ENCODE measurements around the gene ADAD2. TPM values are rescaled to one million over a fixed set of nuclear protein-coding genes. Genes with fewer than 3 reads are reported as not detected.

The ADAD2 gene
- total RNA-seq, 1 donor from 2014 or later = not detected

DNA sequence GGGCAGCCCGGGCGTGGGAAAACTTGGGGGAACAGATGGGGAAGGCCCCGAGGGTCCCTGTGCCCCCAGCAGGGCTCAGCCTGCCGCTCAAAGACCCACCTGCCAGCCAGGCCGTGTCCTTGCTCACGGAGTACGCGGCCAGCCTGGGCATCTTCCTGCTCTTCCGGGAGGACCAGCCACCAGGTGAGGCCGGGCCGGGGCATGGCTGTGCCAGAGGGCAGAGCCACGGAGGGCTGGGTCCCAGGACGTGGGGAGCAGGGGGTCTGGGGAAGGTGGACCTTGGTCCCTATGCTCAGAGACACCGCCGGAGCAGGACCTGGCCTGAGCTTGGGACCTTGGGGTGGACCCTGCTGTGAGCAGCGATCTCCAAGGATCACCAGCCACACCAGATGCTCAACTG lies 509 bp downstream of the ADAD2 start:
- Histone ChIP-seq H3K27ac (no peak overlapping the region), H3K36me3 (no peaks in the 10 kb centered on the region), H3K9me3 (no peaks in the 10 kb centered on the region), H3K4me1 (peaks cover 14% of the 10 kb centered on the region), H3K27me3 (no peaks in the 10 kb centered on the region), H3K4me3 (no peak overlapping the region)
- TF ChIP-seq POLR2AphosphoS5 (IDR thresholded peaks at IDR 0.05; ENCODE audit: insufficient read depth in 1 of 2, low read depth in 1 of 2) = no peak
- TF ChIP-seq POLR2A (IDR thresholded peaks at IDR 0.05) = no peak
- TF ChIP-seq, protein P1, sequence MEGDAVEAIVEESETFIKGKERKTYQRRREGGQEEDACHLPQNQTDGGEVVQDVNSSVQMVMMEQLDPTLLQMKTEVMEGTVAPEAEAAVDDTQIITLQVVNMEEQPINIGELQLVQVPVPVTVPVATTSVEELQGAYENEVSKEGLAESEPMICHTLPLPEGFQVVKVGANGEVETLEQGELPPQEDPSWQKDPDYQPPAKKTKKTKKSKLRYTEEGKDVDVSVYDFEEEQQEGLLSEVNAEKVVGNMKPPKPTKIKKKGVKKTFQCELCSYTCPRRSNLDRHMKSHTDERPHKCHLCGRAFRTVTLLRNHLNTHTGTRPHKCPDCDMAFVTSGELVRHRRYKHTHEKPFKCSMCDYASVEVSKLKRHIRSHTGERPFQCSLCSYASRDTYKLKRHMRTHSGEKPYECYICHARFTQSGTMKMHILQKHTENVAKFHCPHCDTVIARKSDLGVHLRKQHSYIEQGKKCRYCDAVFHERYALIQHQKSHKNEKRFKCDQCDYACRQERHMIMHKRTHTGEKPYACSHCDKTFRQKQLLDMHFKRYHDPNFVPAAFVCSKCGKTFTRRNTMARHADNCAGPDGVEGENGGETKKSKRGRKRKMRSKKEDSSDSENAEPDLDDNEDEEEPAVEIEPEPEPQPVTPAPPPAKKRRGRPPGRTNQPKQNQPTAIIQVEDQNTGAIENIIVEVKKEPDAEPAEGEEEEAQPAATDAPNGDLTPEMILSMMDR (IDR thresholded peaks at IDR 0.05) = no peak
- no peak for DNase-seq (ENCODE audit: extremely low spot score in 2 of 2)
- intact Hi-C loops (cut with DNase I) = no loop called here

DNA sequence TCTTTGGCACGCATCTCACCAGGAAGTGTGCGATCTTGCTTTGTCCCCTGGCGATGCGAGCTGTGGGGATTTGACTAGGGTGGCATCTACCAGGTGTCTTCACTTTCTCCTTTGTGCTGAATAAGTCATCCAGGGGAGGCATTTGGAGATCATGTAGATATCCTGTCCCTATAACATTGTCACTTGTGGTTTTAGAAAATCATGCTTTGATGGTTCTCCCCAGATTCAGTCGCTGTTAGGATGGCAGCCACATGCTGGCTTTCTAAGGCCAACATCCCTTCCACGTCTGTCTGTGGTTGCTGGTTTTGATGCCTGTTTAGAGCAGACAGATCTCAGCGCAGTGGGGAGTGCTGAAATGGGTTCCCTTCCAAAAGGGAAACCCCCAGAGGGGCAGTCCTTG lies 2.5 kb downstream of the ADAD2 start:
- intact Hi-C loops (cut with DNase I) = no loop called here
- TF ChIP-seq, protein P1 (IDR thresholded peaks at IDR 0.05) = no peak
- TF ChIP-seq POLR2AphosphoS5 (IDR thresholded peaks at IDR 0.05; ENCODE audit: insufficient read depth in 1 of 2, low read depth in 1 of 2) (no peak), POLR2A (IDR thresholded peaks at IDR 0.05) (no peak)
- Histone ChIP-seq H3K27ac (no peak overlapping the region), H3K27me3 (no peaks in the 10 kb centered on the region), H3K4me1 (peaks cover 19% of the 10 kb centered on the region), H3K4me3 (no peak overlapping the region), H3K9me3 (no peaks in the 10 kb centered on the region), H3K36me3 (no peaks in the 10 kb centered on the region)
- DNase-seq (ENCODE audit: extremely low spot score in 2 of 2) = no peak

DNA sequence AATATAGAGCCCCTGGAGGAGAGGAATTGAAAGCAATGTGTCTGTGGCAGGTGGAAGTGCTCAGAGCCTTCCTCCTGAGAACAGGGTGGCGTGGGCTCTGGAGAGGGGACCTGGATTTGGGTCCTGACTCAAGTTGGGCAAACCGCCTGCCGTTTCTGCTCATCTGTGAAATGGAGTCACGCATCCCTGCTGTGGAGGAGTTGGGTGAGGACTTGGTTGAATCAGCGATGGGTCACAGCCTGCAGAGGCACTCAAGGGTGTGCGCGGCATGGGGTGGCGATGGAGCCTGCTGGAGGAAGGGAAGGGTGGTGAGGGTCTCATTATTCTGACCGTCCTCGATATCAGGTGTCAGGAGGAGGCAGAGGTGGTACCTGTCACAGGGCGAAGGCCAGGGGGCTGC lies 3.1 kb downstream of the ADAD2 start:
- DNase-seq (ENCODE audit: extremely low spot score in 2 of 2) = no peak
- H3K9me3 ChIP-seq = no peaks in the 10 kb centered on the region
- H3K36me3 ChIP-seq = no peaks in the 10 kb centered on the region
- intact Hi-C loops (cut with DNase I) = no loop called here
- no peak overlapping the region for H3K4me3 ChIP-seq
- peaks cover 25% of the 10 kb centered on the region for H3K4me1 ChIP-seq
- TF ChIP-seq POLR2AphosphoS5 (IDR thresholded peaks at IDR 0.05; ENCODE audit: insufficient read depth in 1 of 2, low read depth in 1 of 2) (no peak), POLR2A (IDR thresholded peaks at IDR 0.05) (no peak)
- TF ChIP-seq, protein P1 (IDR thresholded peaks at IDR 0.05) = no peak
- no peaks in the 10 kb centered on the region for H3K27me3 ChIP-seq
- H3K27ac ChIP-seq = no peak overlapping the region

DNA sequence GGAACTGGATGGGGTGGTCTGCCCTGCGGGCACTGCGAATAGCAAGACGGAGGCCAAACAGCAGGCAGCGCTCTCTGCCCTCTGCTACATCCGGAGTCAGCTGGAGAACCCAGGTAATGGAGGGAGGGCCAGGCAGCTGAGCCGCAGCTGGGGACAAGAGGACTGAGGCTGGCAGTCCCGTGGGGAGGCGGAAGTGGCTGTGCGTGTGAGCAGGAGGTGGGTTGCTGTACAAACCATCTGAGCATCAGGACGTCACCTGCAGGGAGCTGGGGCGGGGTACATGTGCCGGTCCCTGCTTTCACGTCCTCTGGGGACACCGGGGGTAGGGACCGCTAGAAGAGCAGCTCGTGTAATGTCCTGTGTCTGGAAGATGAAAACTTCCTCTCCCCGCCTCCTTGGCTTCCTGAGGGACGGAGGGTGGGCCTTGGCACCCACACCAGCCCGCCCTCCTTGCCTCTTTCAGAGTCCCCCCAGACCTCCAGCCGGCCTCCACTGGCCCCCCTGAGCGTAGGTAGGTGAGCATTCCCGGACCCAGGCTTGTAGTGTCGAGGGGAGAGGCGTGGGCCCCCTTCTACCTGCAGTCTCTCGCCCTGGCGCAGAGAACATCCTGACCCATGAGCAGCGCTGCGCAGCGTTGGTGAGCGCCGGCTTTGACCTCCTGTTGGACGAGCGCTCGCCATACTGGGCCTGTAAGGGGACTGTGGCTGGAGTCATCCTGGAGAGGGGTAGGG lies 3.7 kb downstream of the ADAD2 start:
- no peak overlapping the region for H3K27ac ChIP-seq
- TF ChIP-seq, protein P1 (IDR thresholded peaks at IDR 0.05) = no peak
- TF ChIP-seq POLR2A (IDR thresholded peaks at IDR 0.05) (no peak), POLR2AphosphoS5 (IDR thresholded peaks at IDR 0.05; ENCODE audit: insufficient read depth in 1 of 2, low read depth in 1 of 2) (no peak)
- no peak overlapping the region for H3K4me3 ChIP-seq
- no peaks in the 10 kb centered on the region for H3K27me3 ChIP-seq
- H3K4me1 ChIP-seq = peaks cover 30% of the 10 kb centered on the region
- no peaks in the 10 kb centered on the region for H3K36me3 ChIP-seq
- intact Hi-C loops (cut with DNase I) = no loop called here
- DNase-seq (ENCODE audit: extremely low spot score in 2 of 2) = no peak
- no peaks in the 10 kb centered on the region for H3K9me3 ChIP-seq

All from vagina (tissue), 2 donors.